ENCODE results near the gene CCNE1. TPM values are rescaled to one million over a fixed set of nuclear protein-coding genes. Genes with fewer than 3 reads are reported as not detected.

The CCNE1 gene
- polyA plus RNA-seq, 1 donor (not counting 4 experiments of a cell fraction or from before 2014, with no cell fraction given): 11.2 TPM

DNA sequence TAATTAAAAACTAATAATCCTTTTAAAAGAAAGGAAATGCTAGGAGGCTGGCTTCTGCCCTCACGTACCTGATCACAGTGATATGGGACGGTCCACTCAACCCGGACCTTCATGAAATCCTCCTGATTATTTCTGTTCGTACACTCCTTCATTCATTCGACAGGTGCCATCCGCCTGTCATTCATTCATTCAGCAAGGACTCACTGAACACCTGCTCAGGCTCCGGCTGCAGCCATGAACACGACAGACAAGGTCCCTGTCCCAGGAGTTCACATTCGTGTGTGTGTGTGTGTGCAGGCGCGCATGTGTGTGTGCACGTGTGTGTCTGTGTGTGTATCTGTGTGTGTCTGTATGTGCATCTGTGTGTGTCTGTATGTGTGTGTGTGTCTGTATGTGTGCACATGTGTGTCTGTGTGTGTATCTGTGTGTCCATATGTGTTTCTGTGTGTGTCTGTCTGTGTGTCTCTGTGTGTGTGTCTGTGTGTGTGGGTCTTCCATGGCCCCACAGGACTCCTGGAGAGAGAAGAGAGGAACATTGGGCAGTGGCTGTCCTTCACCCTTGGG is 28.1 kb upstream of the CCNE1 start:
- Histone ChIP-seq H3K4me1 (ENCODE audit: control insufficient read depth, extremely low read depth, insufficient read depth, low read length) (no peaks in the 10 kb centered on the region), H3K4me3 (ENCODE audit: control insufficient read depth in 2 of 3, extremely low read depth in 1 of 3, insufficient read depth in 2 of 3, low read depth in 1 of 3, low read length in 3 of 3) (no peak overlapping the region), H2AFZ (ENCODE audit: control insufficient read depth, low read length) (no peak overlapping the region), H3K27ac (ENCODE audit: control insufficient read depth, insufficient read depth, low read length) (no peak overlapping the region), H3K9me1 (ENCODE audit: control insufficient read depth, extremely low read depth, insufficient read depth, low read length) (no peaks in the 10 kb centered on the region), H3K9ac (ENCODE audit: control insufficient read depth, extremely low read depth, insufficient read depth, low read length) (no peak overlapping the region), H3K36me3 (ENCODE audit: control insufficient read depth in 2 of 2, extremely low read depth in 1 of 2, insufficient read depth in 2 of 2, low read length in 2 of 2) (no peaks in the 10 kb centered on the region), H3K79me2 (ENCODE audit: control insufficient read depth, insufficient read depth, low read length) (no peaks in the 10 kb centered on the region), H3K9me3 (ENCODE audit: control insufficient read depth, low read depth, low read length) (no peaks in the 10 kb centered on the region), H3K4me2 (ENCODE audit: control insufficient read depth, extremely low read depth, insufficient read depth, low read depth, low read length) (no peak overlapping the region), H3K27me3 (ENCODE audit: control insufficient read depth, extremely low read depth, insufficient read depth, low read length) (peaks cover 6% of the 10 kb centered on the region), H4K20me1 (ENCODE audit: control insufficient read depth, extremely low read depth, insufficient read depth, low read length) (no peaks in the 10 kb centered on the region)
- no peak for TF ChIP-seq EZH2 (IDR thresholded peaks at IDR 0.05; ENCODE audit: low read length)
- TF ChIP-seq, protein P1, sequence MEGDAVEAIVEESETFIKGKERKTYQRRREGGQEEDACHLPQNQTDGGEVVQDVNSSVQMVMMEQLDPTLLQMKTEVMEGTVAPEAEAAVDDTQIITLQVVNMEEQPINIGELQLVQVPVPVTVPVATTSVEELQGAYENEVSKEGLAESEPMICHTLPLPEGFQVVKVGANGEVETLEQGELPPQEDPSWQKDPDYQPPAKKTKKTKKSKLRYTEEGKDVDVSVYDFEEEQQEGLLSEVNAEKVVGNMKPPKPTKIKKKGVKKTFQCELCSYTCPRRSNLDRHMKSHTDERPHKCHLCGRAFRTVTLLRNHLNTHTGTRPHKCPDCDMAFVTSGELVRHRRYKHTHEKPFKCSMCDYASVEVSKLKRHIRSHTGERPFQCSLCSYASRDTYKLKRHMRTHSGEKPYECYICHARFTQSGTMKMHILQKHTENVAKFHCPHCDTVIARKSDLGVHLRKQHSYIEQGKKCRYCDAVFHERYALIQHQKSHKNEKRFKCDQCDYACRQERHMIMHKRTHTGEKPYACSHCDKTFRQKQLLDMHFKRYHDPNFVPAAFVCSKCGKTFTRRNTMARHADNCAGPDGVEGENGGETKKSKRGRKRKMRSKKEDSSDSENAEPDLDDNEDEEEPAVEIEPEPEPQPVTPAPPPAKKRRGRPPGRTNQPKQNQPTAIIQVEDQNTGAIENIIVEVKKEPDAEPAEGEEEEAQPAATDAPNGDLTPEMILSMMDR (optimal IDR thresholded peaks at IDR 0.05 in 1 of 3, IDR thresholded peaks at IDR 0.05 in 1 of 3, conservative IDR thresholded peaks at IDR 0.05 in 1 of 3; ENCODE audit: extremely low read depth in 1 of 3, insufficient read depth in 2 of 3, low read length in 3 of 3): no peak
- FAIRE-seq (no peak), DNase-seq (ENCODE audit: low read depth, low spot score) (no peak)
- dilution Hi-C loops (cut with MboI; ENCODE audit: extremely low pct_ligation_motif_present, low sequenced_read_pairs): no loop called here

DNA sequence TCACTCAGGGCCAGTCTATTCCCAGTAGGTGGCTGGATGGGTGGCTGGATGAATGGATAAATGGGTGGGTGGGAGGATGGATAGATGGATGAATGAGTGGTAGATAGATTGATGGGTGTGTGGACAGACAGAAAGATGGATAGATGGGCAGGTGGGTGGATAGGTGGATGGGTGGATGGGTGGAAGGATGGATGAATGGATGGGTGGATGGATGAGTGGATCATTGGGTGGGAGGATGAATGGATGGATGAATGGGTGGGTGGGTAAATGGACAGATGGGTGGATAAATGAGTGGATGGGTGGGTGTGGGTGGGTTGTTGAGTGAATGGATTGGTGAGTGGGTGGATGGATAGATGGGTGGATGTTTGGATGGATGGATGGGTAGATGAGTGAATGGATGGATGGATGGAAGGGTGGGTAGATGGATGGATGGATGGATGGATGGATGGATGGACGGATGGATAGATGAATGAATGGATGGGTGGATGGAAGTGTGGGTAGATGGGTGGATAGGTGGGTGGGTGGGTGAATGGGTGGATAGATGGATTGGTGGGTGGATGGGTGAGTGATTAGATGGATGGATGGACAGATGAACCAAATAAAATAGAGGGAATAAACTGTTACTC is 27.1 kb upstream of the CCNE1 start:
- no peaks in the 10 kb centered on the region for H3K9me3 ChIP-seq (ENCODE audit: control insufficient read depth, low read depth, low read length)
- no peak for DNase-seq (ENCODE audit: low read depth, low spot score)
- H3K9me1 ChIP-seq (ENCODE audit: control insufficient read depth, extremely low read depth, insufficient read depth, low read length): no peaks in the 10 kb centered on the region
- H3K27me3 ChIP-seq (ENCODE audit: control insufficient read depth, extremely low read depth, insufficient read depth, low read length): peaks cover 6% of the 10 kb centered on the region
- H3K4me2 ChIP-seq (ENCODE audit: control insufficient read depth, extremely low read depth, insufficient read depth, low read depth, low read length): no peak overlapping the region
- dilution Hi-C loops (cut with MboI; ENCODE audit: extremely low pct_ligation_motif_present, low sequenced_read_pairs): no loop called here
- no peaks in the 10 kb centered on the region for H3K79me2 ChIP-seq (ENCODE audit: control insufficient read depth, insufficient read depth, low read length)
- FAIRE-seq: no peak
- H3K27ac ChIP-seq (ENCODE audit: control insufficient read depth, insufficient read depth, low read length): no peak overlapping the region
- H3K4me1 ChIP-seq (ENCODE audit: control insufficient read depth, extremely low read depth, insufficient read depth, low read length): no peaks in the 10 kb centered on the region
- H4K20me1 ChIP-seq (ENCODE audit: control insufficient read depth, extremely low read depth, insufficient read depth, low read length): no peaks in the 10 kb centered on the region
- H2AFZ ChIP-seq (ENCODE audit: control insufficient read depth, low read length): no peak overlapping the region
- no peaks in the 10 kb centered on the region for H3K36me3 ChIP-seq (ENCODE audit: control insufficient read depth in 2 of 2, extremely low read depth in 1 of 2, insufficient read depth in 2 of 2, low read length in 2 of 2)
- no peak overlapping the region for H3K4me3 ChIP-seq (ENCODE audit: control insufficient read depth in 2 of 3, extremely low read depth in 1 of 3, insufficient read depth in 2 of 3, low read depth in 1 of 3, low read length in 3 of 3)
- no peak overlapping the region for H3K9ac ChIP-seq (ENCODE audit: control insufficient read depth, extremely low read depth, insufficient read depth, low read length)
- TF ChIP-seq, protein P1 (optimal IDR thresholded peaks at IDR 0.05 in 1 of 3, IDR thresholded peaks at IDR 0.05 in 1 of 3, conservative IDR thresholded peaks at IDR 0.05 in 1 of 3; ENCODE audit: extremely low read depth in 1 of 3, insufficient read depth in 2 of 3, low read length in 3 of 3): no peak
- no peak for TF ChIP-seq EZH2 (IDR thresholded peaks at IDR 0.05; ENCODE audit: low read length)

All from keratinocyte (primary cell).